ENCODE data around the gene IQCM.

The IQCM gene

DNA sequence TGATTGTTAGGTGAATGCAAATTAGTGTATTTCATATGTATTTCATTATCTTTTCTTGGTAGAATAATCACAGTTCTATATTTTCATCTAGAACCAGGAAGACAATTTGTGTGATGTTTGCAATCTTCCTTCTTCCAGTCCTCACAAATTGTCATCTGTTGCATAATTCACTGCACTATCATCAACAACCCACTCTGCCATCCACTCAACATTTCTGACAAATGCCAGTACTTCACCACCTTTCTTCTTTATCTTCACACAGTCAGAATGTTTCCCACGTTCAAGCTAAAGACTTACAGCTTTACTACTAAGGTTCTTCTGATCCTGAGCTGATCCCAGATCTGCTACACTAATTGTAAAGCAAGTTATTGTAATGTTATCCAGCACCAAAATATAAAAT is 107.8 kb downstream of the IQCM start:
- DNase-seq, result no peak

DNA sequence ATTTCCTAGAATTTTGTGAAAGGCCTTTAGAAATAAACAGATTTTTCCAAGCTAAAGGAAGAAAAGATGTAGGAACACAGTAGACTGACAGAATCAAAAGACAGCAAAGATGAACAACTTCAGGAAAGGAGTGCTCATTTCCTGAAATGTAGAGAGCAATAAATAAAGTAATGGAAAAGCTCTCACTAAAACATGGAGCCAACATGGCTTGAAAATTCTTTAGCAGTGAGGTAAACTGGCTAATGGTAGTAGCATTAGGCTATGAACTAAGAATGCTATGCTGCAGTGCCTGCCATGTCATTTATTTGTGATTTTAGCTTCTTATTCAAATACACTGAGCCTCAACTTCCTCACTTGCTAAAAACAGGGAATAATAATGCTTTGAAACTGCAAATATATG is 108.7 kb downstream of the IQCM start:
- no peak for DNase-seq

DNA sequence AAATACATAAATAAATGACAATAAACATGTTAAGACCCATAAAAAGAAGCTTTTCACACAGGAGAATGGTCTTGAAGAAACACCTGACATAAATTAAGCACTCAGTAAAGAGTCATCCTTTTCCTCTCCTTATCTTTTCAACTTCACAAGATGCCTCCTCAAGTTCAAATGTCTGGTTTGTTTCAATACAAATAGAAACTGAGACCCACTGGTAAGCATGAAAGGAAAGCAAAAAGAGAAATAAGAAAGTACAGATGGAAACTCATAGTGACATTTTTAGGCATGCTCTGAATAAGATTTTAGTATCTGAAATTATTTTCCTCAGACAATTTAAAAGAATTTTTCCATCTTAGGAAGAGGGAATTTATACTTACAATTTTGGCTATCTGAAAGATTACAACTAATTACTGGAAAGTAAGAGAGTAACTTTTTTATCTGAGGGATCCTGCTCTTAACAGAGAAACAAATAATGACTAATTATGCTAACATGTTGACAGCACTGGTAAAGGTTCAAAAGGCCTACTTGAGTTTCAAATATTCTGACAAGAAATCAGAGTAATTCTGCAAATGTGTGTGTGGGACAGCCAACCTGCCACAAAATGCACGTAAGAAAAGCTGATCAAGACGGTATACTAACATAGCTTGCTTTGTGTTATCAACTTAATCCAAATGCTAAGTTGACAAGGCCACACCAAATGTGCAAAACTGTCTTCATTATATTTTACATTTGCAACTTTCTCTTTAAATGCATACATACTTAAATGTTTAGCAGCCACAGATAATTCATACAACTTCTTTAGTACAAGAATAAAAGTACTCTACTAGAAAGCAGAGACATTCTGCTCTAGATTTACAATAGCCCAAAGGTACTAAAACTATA is 113.0 kb downstream of the IQCM start:
- no peak for DNase-seq

DNA sequence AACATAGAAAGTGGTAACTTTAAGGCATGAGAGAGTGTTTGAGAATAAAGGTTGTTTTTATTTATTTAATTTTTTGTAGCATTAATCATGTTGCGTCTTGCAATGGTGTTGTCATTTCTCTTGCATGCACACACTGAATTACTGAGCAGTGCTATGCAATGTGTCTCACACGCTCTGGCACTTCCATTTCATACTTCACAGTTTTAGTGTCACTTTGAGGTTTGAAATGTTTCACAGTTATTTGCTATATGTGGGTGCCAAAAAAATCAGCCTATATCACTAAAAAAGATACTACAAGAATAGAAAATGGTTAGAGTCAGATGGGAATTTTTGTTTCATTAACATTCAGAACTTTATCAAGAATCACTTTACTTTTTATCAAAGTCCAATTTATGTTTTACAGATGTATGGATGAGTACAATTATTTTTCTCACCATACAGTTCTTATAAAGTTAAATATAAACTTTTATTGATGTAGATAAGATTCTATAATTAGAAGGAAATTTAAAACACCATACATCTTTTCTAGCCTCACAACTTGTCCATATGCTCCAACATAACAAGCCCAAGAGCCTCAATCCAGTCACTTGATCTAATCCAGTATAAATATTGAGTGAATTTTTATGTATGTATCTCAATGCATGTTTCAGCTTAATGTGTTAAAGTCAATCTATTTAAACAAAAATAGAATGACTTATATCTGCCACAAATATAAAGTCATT is 114.0 kb downstream of the IQCM start:
- DNase-seq, result no peak

DNA sequence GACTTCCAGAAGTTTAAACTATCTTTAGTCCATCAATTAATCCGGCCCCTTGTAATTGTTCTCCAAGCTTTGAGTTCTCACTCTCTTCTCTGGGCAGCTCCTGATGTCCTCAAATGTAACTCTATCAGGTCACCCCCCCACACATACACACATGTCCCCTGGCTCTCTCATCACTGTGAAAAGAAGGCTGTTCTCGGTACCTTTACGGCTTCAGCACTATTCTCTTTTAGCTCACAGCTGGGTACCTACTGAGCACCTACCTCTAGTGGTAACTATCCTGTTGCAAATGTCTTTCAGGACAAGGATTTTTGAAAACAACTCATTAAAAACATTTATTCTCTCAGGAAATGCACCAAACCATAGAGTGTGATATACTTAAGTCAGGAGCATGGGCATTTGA is 115.4 kb downstream of the IQCM start:
- DNase-seq, result no peak

DNA sequence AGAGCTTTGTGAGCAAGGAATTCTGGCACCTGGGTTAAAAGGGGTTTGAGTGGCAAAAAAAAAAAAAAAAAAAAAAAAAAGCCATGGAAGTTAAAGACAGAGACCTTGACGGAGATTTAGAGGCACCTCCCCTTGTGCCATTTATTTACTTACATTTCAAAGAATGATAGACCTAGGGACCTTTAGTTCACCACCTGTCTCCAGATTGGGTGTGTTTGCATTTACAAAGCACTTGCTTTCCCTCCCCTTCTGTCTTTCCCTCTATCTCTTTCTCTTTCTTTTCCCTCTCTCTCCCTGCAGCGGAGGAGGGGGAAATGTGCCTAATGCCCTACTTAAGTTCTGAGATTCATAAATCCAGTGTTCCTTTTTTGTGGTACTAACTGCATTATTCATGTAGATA is 116.0 kb downstream of the IQCM start:
- no peak for DNase-seq

DNA sequence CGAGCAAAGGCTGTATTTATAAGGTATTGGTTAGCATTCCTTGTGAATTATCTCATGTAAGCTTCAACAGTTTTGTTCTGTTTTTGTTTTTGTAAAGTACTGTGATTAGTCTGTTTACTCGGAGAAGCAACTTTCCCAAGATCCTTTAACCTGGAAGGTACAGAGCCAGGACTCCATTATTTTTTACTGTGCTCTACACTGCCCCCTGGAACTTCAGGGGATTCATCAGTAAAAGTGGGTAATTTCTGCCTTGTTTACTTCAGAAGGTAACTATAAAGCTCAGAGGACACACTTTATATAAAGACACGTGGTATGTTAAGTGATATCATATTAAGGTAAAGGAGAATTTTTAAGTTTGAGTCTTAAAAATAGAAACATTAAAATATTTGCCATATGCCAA is 124.9 kb downstream of the IQCM start:
- no peak for DNase-seq

DNA sequence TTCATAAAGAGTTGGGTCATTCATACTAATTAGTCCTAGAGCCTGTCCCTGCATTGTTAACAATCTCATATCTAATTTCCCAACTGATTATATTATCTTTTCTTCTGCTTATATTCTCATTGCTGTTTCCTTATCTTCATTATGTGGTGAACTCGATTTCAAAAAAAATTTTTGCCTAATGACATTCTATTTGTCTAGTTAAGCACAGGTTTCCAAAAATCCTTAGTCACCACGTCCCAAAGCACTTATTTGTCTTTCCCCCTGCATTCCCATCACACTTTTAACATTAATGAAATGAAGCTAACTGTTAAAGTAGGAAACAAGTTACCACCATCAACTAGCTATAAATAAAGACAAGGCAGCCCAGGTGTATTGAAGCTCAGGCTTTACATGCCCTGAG is 131.1 kb downstream of the IQCM start:
- DNase-seq, result no peak

DNA sequence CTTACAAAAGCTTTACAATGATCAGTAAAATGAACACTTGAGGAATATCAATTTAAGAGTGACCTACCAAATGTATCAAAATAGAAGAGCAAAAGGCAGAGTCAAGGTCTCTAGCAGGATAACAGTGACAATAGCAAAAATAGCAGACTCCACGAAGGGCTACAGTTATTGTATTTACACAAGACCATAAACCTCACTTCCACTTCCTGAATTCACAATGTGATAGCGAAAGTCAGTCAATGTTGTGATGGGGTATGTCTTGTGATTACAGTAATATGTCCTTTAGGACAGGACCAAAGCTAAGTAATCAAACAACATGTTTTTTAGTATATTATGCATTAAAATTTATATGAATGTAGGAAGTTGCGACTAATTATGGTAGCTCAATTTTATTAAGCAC is 139.6 kb downstream of the IQCM start:
- DNase-seq, result no peak

DNA sequence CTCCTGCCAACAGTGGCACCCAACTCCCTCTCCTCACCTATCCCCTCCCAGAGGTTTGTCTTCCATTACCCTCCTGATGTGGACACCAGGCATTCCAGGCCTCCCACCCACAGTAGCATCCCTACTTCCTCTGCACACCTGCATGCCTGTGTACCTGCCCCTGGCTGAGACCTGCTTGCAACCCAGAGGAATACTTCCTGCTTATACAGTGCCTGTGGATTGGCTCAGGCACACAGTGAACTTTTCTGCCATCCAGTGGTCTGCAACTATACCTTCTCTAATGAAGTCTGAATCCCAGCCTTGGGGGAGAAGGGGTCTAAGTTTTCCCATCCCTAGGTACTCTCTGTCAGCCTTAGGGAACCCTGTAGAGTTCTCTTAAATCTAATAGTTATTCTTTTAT is 169.9 kb downstream of the IQCM start:
- DNase-seq, result no peak

DNA sequence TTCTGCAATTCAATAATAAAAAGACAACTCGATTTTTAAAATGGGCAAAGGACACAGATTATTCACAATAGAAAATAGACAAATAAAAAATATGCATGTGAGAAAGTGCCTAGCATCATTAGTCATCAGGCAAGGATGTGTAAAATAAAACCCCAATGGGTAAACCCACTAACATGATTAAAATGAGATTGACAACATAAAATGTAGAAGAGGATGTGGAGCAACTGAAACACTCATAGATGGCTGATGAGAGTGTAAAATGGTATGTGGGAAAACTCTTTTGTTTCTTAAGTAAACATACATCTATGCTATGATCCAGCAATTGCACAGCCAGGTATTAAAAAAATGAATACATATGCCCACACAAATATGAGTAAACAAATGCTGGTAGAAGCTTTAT is 177.6 kb downstream of the IQCM start:
- DNase-seq, result no peak

DNA sequence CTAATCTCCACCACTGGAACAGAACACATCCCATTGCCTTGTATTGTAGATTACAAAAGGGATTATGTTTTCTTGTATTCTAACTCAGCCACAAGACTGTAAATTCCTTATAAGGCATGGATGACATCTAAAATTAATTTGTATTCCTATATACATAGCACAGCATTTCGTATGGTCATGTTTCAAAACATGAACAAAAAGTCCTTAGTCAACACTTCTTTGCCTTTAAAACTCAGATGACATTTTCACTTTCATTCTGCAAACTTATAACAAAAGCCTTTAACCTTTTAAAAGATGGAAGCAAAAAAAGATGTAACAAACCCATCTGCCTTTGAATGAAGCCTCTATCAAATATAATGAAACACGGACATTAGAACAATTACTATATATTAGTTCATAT is 181.3 kb downstream of the IQCM start:
- no peak for DNase-seq

DNA sequence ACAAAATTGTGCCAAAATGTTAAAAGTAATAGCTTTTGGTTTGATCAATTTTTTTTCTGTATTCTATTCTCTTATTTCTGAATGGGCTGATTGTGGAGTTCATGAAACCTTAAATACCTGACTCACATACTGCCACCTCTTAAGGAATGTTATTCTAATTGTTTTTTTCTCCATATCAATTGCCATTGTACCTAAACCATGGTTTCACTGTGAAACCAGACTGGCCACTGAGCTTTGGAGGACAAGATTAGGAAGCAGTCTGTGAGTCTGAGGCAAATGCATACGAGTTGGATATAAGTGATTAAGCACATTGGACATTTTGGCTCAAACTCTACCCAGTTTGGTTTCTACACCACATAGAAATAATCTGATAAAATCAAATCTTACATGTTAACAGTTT is 184.0 kb downstream of the IQCM start:
- no peak for DNase-seq

DNA sequence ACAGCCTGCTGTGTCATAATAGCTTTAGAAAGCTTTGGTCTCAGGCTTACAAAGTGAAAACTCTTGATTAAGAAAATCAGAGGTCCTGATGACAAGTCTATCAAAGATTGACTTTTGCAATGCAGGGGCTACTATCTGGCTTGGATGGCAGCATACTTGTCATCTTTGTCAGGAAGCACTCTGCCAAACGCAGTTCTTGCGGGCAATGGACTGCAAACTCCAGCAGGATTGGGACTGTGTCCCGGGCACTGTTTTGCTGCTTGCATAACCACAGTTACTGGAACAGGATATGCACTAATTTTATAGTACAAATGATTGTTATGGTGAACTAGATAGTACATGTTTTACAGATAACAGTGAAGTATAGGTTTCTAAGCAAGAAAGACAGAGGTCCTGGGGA is 185.6 kb downstream of the IQCM start:
- DNase-seq, result no peak

DNA sequence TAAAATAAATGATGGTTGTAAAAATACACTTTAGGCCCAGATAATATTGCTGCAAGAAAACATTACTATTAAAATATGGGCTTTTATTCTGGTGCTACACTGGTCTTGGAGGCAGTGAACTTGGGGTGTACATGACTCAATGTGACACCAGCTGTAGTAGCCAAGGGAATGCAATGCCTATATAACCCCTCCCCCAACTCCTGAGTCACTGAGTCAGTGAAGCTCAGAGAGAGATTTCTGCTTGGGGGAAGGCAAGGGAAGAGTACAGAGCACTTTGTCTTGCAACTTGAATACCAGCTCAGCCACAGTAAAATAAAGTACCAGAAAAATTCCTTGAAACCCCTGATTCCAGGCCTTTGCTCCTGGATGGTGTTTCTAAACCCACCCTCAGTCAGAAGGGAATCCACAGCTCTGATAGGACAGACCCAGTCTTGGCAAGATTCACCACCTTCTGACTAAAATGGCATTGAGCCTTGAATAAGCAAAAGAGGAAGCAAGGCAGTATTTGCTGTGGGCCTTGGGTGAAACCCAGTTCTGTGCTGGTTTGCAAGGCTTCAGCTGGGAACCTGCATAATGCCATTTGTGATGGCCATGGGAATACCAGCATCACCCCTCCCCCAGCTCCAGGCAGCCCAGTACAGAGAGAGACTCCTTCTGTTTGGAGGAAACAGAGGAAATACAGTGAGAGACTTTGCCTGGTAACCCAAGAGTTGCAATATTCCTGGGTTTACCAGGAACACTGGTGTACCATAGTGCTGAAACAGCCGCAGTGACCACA is 209.9 kb downstream of the IQCM start:
- DNase-seq, result no peak

DNA sequence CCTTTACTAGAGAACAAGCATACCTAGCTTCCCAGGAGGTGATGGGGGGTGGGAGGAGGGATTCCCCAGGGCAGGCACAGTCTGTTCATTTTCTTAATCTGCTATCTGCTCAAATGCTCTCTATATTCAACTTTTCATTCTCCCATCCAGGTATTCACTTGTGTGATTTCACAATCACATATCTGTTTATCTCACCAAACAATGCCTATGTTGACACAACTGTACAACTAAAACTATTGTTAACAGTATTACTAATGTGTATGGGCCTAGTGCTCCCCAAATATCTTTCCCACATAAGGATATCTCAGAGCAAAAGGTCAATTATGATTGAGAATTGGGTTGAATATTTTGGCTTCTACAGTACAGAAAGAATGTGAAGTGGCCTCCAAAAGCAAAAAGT is 210.8 kb downstream of the IQCM start:
- no peak for DNase-seq

DNA sequence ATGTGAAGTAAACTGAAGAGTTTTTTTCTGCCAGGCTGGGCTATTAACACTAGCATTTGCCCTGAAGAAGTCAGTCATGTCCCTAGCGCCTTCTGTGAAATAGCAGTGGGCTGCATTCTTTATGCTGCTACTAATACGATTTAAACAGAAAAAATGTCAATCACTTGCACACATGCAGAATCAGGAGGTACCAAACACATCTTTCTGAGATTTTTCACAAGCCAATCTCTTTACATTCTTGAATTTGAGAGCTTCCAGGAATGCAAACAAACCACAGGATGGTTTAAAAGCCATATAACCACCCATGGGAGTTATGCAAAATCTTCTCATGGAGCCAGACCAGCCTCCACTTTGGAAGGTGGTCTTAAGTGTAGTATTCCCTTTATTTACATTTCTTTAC is 220.1 kb downstream of the IQCM start:
- no peak for DNase-seq

DNA sequence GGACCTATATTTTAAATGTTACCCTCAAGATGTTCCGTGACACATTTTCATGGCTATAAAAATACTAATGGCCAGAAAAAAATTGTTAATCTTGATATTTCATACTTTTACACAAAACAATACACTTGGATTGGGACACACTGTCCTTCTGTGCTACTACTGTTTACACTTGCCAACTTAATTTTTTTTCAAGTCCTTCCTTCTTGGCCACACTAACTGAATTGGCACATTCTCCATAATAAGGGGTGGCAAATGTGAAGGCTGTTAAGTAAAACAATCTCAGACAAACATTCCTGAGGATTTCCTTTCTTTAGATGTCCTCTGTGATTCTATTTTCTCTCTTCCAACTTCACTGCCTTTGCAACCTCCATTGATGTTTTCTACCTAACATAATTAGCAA is 225.8 kb downstream of the IQCM start:
- DNase-seq, result no peak

DNA sequence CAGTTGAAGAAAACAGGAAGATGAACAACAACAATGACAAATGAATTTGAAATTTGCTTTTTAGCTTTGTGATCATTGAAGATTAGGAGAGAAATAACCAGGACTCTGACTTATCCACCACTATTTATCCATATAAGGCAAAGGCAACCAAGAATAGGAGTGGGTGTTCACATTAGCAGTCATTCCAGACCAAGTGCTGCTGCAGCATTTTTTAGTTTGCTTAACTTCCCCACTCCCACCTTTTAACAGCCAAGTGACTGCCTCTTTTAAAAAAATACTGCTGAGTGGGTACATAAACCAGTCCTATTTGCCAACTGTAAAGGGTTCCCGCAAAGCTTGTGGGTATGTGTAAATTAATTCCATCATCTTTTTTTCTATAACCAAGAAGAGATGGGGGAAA is 230.9 kb downstream of the IQCM start:
- DNase-seq, result no peak

DNA sequence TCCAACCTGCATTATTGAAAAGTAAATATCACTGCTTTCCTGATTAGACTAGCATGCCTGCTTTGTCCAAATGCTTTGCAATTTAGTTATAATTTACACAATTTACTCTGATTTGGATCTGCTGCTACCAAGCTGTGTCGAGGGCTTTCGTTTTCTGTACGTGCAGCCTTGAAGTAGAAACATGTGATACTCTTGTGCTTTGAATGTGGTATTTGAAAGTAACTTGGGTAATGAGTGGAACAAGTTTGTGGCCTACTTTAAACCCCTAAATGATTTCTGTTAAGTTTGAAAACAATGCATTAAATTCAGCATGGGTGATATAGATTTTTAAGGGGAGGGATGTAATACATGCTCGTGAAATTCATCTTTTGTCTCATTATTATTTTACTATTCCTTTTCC is 240.7 kb downstream of the IQCM start:
- no peak for DNase-seq

DNA sequence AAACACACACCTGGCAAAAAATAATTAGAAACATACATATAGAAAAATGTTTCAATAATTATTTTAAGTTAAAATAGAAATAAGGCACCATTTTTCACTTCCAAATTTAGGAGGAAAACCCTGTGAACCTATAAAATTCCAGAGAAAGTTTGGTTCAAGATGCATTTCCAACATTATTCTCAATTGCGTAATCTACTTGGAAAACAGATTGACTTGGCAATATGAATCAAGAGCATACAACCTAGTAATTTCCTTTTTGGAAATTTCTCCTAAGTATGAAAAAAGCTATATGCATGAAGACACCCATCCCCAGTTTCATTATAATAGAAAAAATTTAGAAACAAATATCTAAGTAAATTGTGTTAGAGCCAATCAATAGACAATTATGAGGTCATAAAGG is 242.9 kb downstream of the IQCM start:
- DNase-seq, result no peak

DNA sequence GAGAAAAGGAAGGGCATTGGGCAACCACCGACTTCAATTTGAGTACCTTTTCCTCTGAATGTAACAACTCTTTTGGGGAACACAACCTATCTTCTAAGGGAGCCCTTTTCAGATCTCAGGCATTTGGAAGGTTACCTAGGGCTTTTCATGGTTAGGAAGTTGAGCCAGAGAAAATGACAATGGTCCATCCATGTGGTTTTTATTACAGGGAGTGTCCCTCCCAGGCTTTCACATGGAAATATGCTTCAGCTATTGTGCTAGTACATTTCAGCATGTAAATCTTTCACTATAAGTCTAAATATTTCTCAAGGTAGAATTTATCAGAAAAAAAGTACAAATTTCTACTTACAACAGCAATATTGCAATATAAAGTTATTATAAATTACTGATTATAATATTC is 259.8 kb downstream of the IQCM start:
- DNase-seq, result no peak

DNA sequence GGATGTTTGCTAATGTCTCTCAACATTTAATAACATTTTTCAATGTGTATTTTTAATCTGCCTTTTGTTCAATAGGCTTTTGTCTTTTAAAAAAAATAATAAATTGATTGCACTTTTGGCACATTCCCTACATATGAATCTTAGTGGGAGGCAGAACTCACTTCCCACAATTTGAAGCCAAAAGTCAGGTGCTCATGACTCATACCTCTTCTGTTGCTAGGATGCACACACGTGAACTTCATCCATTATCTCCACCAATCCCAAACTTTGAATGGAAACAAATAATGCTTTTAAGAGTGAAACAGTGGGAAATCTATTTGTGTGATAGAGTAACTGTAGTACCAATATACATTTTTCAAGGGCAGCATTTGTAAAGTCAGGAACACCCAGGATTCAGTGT is 260.5 kb downstream of the IQCM start:
- no peak for DNase-seq

DNA sequence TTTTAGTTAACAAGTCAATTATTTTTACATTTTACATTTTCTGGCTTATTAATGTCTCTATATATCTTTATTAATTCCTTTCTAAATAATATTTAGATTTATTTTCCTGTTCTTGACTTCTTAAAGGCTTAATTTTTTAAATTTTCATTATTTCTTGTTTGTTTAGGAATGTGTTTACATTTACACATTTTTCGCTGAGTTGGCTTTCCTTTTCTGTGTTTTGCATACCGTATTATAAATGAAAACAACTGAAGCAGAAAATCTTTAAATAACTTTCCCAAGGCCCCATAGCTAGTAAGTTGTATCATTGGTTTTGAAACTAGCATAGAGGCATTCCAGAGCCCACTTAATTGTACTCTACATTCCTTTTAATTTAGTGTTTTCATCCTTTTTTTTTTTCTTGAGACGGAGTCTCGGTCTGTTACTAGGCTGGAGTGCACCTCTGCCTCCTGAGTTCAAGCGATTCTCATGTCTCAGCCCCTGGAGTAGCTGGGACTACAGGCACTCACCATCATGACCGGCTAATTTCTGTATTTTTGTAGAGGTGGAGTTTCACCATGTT is 261.6 kb downstream of the IQCM start:
- no peak for DNase-seq

All from bone marrow (tissue), 2 donors.